ENCODE measurements around the gene SYTL2. TPM values are rescaled to one million over a fixed set of nuclear protein-coding genes. Genes with fewer than 3 reads are reported as not detected.

SYTL2 gene
- total and polyA plus RNA-seq, 9 donors, result 4.2 to 26.1 (median 8.2) TPM

DNA sequence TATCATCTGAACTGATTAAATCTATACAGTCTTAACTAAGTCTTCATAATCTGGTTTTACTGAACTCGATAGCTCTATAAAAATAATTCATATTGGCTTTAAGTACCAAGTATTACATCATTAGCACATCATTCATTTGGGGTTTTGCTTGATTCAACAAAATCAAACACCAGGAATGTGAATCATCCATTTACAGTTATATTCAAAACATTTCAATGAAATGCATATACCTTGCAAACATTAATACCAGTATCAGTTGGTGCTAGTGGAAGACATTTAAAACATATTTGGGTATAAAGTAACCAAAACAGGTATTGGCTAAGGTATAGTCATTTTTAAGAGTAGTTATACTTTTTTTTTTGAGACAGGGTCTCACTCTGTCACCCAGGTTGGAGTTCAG is 112.7 kb downstream of the SYTL2 start:
- TF ChIP-seq POLR2A (IDR thresholded peaks at IDR 0.05) (no peak), EP300 (IDR thresholded peaks at IDR 0.05) (no peak)
- TF ChIP-seq, protein P1, sequence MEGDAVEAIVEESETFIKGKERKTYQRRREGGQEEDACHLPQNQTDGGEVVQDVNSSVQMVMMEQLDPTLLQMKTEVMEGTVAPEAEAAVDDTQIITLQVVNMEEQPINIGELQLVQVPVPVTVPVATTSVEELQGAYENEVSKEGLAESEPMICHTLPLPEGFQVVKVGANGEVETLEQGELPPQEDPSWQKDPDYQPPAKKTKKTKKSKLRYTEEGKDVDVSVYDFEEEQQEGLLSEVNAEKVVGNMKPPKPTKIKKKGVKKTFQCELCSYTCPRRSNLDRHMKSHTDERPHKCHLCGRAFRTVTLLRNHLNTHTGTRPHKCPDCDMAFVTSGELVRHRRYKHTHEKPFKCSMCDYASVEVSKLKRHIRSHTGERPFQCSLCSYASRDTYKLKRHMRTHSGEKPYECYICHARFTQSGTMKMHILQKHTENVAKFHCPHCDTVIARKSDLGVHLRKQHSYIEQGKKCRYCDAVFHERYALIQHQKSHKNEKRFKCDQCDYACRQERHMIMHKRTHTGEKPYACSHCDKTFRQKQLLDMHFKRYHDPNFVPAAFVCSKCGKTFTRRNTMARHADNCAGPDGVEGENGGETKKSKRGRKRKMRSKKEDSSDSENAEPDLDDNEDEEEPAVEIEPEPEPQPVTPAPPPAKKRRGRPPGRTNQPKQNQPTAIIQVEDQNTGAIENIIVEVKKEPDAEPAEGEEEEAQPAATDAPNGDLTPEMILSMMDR (IDR thresholded peaks at IDR 0.05), result no peak
- Histone ChIP-seq H3K4me3 (no peak overlapping the region), H3K27ac (no peak overlapping the region), H3K4me1 (ENCODE audit: insufficient read depth) (no peaks in the 10 kb centered on the region), H3K9me3 (no peaks in the 10 kb centered on the region), H3K27me3 (no peaks in the 10 kb centered on the region), H3K36me3 (no peaks in the 10 kb centered on the region)
- no peak for DNase-seq
- 90 to 96% (median 93%) methylated on average over 1 of the region's 1 CpG for WGBS, 3 donors
- intact Hi-C loops (cut with DNase I), result loop anchor here in 2 of 4 donors (10.0 kb wide), 1 partner anchor 117 kb away; the partner anchor contains the start of gene SYTL2 (in 2 of the 2)

DNA sequence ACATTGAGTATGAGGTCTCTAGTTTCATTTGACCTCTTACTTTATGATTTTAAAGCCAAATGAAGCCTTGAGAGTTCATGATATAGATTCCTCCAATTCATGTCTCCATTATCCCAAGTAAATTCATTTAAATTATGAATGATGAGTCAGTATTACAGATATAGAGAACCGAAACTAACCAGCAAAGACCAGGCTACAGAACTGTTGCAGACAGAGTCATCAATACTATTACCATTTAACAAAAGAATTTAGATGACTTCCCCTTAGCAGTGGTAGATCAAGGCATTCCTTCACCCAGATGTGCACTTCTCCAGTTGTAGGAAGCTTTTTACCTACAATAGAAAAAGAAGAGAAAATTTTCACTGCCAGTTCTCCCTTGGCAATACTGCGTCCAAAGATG is 113.2 kb downstream of the SYTL2 start:
- H3K36me3 ChIP-seq, result no peaks in the 10 kb centered on the region
- no peak for DNase-seq
- H3K4me1 ChIP-seq (ENCODE audit: insufficient read depth), result no peaks in the 10 kb centered on the region
- TF ChIP-seq EP300 (IDR thresholded peaks at IDR 0.05), result no peak
- no peak for TF ChIP-seq POLR2A (IDR thresholded peaks at IDR 0.05)
- TF ChIP-seq, protein P1 (IDR thresholded peaks at IDR 0.05), result no peak
- WGBS, 3 donors, result 93 to 95% (median 95%) methylated on average over 2 of the region's 2 CpGs
- intact Hi-C loops (cut with DNase I), result loop anchor here in 2 of 4 donors (10.0 kb wide), 1 partner anchor 117 kb away; the partner anchor contains the start of gene SYTL2 (in 2 of the 2)
- H3K4me3 ChIP-seq, result no peak overlapping the region
- H3K9me3 ChIP-seq, result no peaks in the 10 kb centered on the region
- H3K27ac ChIP-seq, result no peak overlapping the region
- no peaks in the 10 kb centered on the region for H3K27me3 ChIP-seq

DNA sequence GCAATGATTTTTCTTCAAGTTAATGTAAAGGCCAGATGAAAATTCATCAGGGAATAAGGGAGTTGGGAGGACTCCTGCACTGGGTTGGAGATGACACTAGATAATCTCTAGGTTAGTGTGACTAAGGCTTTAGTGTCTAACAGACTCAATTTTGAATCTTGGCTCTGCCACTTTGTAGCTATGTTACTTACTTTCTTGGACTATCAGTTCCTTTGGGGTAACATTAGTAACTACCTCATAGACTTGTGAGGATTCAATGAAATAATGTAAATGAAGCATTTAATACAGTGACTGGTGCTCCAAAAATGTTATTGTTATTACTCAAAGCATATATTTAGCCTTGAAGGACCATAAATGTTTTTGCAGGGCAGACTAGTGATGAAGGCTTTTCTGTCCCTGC is 115.4 kb downstream of the SYTL2 start:
- H3K27me3 ChIP-seq, result no peaks in the 10 kb centered on the region
- H3K4me3 ChIP-seq, result no peak overlapping the region
- H3K27ac ChIP-seq, result no peak overlapping the region
- intact Hi-C loops (cut with DNase I), result loop anchor here in 2 of 4 donors (10.0 kb wide), 1 partner anchor 119 kb away; the partner anchor contains the start of gene SYTL2 (in 2 of the 2)
- no peaks in the 10 kb centered on the region for H3K4me1 ChIP-seq (ENCODE audit: insufficient read depth)
- TF ChIP-seq, protein P1 (IDR thresholded peaks at IDR 0.05), result no peak
- TF ChIP-seq POLR2A (IDR thresholded peaks at IDR 0.05), result no peak
- no peaks in the 10 kb centered on the region for H3K9me3 ChIP-seq
- no peak for DNase-seq
- H3K36me3 ChIP-seq, result no peaks in the 10 kb centered on the region

DNA sequence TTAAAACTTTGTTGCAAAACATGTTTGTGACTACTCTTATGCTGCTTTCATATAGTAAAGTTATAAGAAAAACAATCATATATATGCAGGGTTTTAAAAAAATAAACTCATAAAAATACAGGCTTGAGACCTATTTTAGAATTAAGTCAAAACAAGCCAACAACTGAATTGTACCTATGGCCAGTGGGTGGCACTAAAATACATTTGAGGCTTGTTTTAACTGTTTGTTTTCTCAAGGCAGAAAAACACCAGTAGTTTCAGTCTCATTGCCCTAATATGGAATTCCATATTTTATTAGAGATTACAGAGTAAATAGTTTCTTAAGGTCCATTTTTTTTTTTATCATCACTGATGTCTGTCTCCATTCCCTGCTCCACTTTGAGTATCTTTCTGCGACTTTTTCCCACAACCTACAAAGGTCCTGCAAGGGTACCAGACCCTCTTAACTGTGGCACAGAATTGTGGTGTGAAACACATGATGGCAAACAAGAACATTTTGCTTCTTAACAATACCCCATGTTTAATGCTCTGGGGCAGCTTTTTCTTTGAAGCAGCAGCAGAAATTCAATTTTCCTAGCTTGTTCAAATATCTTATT is 116.5 kb downstream of the SYTL2 start:
- no peak overlapping the region for H3K4me3 ChIP-seq
- TF ChIP-seq POLR2A (IDR thresholded peaks at IDR 0.05), result no peak
- no peak for TF ChIP-seq EP300 (IDR thresholded peaks at IDR 0.05)
- TF ChIP-seq, protein P1 (IDR thresholded peaks at IDR 0.05), result peak in 1 of 3 donors; percentile 29
- WGBS, 3 donors, result 84 to 96% (median 92%) methylated on average over 1 of the region's 1 CpG
- H3K4me1 ChIP-seq (ENCODE audit: insufficient read depth), result no peaks in the 10 kb centered on the region
- no peak overlapping the region for H3K27ac ChIP-seq
- intact Hi-C loops (cut with DNase I), result loop anchor here in 2 of 4 donors (10.0 kb wide), 1 partner anchor 120 kb away; the partner anchor contains the start of gene SYTL2 (in 2 of the 2)
- no peaks in the 10 kb centered on the region for H3K27me3 ChIP-seq
- no peaks in the 10 kb centered on the region for H3K36me3 ChIP-seq
- H3K9me3 ChIP-seq, result no peaks in the 10 kb centered on the region
- DNase-seq, result no peak

Data from ovary (tissue), 9 donors.